ENCODE results near the gene BMPR2. TPM values are rescaled to one million over a fixed set of nuclear protein-coding genes. Genes with fewer than 3 reads are reported as not detected.

Gene BMPR2
- total RNA-seq, 1 experiment from 2014 or later: 12.8 TPM

GRCh38 chr2:202346180-202346579 is 29.9 kb upstream of the BMPR2 start:
- no peaks in the 10 kb centered on the region for H3K9me3 ChIP-seq (ENCODE audit: control insufficient read depth in 1 of 2, insufficient read depth in 1 of 2, low read depth in 1 of 2, low read length in 2 of 2)
- H3K9me2 ChIP-seq (ENCODE audit: insufficient read depth): no peaks in the 10 kb centered on the region
- RAD21 ChIA-PET (ENCODE audit: low non-redundant PET in 1 of 2, low total read pairs in 2 of 2, uncharacterized antibody in 2 of 2, unreplicated experiment in 2 of 2): no interaction called here
- CTCF ChIA-PET: no interaction called here
- intact Hi-C loops (cut with micrococcal nuclease): no loop called here
- POLR2A ChIA-PET: no interaction called here
- no peaks in the 10 kb centered on the region for H3K27me3 ChIP-seq (ENCODE audit: insufficient read depth, low read length)
- DNase-seq (ENCODE audit: low read depth, low spot score): no peak
- no peak overlapping the region for H3K27ac ChIP-seq (ENCODE audit: low read depth, low read length)
- no peak overlapping the region for H3K9ac ChIP-seq (ENCODE audit: low read length)
- no peak for ATAC-seq
- H2AFZ ChIP-seq (ENCODE audit: low read depth, low read length, poor library complexity, severe bottlenecking): no peak overlapping the region
- no peak overlapping the region for H3K4me3 ChIP-seq (replicated peaks in 1 of 2; ENCODE audit: low read depth in 1 of 2, low read length in 2 of 2)
- BruUV-seq (replicated peaks): no TSS peak
- H3K4me2 ChIP-seq (ENCODE audit: low read length): no peak overlapping the region
- H4K20me1 ChIP-seq (ENCODE audit: insufficient read depth): no peaks in the 10 kb centered on the region
- H3K36me3 ChIP-seq (ENCODE audit: control insufficient read depth in 1 of 2, insufficient read depth in 2 of 2, low read length in 2 of 2): no peaks in the 10 kb centered on the region
- no peaks in the 10 kb centered on the region for H3K4me1 ChIP-seq (ENCODE audit: control insufficient read depth in 1 of 2, insufficient read depth in 2 of 2, low read length in 2 of 2)
- H3K79me2 ChIP-seq (ENCODE audit: insufficient read depth, low read length): no peaks in the 10 kb centered on the region
- no peak for TF ChIP-seq CBX3 (IDR thresholded peaks at IDR 0.05; ENCODE audit: low read depth)
- no peak for TF ChIP-seq EZH2 (IDR thresholded peaks at IDR 0.05)
- TF ChIP-seq RAD21 (IDR thresholded peaks at IDR 0.05; ENCODE audit: low read depth): no peak
- no peak for TF ChIP-seq YY1 (IDR thresholded peaks at IDR 0.05; ENCODE audit: extremely low read depth, insufficient replicate concordance, low read depth, low read length)
- TF ChIP-seq POLR2AphosphoS5 (IDR thresholded peaks at IDR 0.05; ENCODE audit: low read depth, low read length): no peak
- TF ChIP-seq FOSL1 (IDR thresholded peaks at IDR 0.05; ENCODE audit: low read depth): no peak
- no peak for TF ChIP-seq ZFX (IDR thresholded peaks at IDR 0.05)
- no peak for TF ChIP-seq REST (IDR thresholded peaks at IDR 0.05; ENCODE audit: low read depth)
- no peak for TF ChIP-seq EZH2phosphoT487 (IDR thresholded peaks at IDR 0.05; ENCODE audit: borderline replicate concordance)
- TF ChIP-seq SRF (IDR thresholded peaks at IDR 0.05; ENCODE audit: low read depth): no peak
- no peak for TF ChIP-seq ZNF274 (IDR thresholded peaks at IDR 0.05; ENCODE audit: low read depth, low read length)

Data from HCT116 (cell line).